ENCODE results near the gene TREM2.
"Not testable (repeated sequence)": the region's sequence is repeated elsewhere in the genome, so short reads cannot be mapped to it uniquely, and the experiment has no call there.

TREM2 gene

DNA sequence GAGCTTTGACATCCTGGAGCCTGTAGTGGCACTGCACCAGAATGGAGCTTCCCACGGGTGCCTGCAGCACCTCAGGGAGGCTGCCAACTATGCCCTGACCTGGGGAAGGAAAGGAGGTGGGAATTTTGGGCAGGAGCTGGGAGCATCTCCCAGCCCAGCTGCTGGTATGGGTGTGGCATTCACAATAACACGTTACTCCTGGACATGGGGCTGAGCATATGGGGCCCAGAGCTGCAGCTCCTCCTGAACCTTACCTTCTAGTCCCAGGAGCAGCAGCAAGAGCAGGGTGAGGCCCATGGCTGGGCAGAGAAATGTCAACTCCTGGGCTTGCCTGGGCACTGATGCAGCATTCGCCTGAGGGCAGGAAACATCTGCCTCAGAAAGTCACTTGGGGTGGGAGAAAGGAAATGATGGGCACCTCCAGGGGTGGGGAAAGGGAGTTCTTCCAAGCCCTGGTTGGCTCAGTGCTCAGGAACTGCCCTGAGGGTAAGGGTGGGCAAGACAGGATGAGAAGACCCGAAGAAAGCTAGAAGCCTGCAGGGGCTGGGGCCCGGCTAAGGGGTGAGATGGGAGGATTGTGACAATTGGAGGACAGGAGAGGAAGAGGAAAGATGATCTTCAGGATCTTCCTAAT is 8.8 kb downstream of the TREM2 start, which contains the start of gene TREML1:
TSS of gene TREML1 (minus strand) at position 356 of the 634 bp plus-strand sequence. CDS start at position 297, 59 bp downstream.
- no peak for DNase-seq

DNA sequence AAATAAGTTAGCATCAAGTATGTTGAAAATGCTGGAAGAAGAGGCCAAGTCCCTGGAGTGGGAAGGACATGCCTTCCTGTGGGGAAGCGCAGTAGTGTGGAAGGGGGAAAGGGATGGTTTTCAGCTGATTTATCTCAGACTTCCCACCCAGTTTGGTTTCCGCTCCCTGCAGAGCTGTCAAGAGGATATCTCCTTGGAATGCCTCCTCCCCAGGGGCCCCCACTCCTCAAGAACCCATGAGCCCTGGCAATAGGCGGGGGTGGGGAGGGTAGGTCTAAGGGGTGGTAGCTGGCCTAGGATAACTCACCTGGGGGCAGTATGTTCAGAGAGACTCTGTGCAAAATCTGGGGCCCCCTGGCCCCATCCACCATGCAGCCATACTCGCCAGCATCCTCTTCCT is 9.5 kb downstream of the TREM2 start:
- DNase-seq = no peak

DNA sequence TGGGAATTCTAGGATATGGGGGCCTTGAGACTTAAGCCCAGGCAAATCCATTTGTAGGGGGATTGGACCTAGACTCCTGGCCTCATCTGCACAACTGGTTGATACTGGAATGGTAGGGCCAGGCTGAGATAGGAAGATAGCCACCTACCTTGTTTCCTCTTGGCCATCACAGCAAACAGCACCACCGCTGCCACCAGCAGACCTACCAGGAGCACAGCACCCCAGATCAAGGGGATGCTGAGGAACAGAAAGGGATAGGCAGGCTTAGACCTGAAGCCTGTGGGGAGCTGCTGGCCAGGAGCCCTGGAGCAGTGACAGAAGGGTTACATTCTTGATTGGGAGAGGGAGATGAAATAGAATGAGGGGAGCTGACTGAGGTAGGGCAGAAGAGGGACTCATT is 12.2 kb downstream of the TREM2 start:
- DNase-seq = no peak

DNA sequence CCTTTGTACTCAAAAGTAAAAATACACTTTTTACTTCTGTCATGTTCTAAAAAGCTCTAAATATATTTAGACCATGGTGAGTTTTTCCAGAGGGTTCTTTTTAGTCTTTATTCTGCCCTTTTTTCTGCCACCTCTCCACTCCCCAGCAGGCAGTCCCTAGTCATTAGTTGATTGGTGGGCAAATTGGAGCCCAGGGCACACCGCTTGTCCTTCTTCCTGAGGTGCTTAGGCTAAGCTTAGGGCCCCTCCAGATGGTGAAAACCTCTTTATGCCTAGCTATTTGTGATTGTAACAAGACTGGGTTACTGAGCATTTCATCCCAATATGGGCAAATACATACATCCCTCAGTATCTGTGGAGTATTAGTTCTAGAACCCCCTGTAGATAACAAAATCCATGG is 15.0 kb downstream of the TREM2 start:
- DNase-seq = no peak

DNA sequence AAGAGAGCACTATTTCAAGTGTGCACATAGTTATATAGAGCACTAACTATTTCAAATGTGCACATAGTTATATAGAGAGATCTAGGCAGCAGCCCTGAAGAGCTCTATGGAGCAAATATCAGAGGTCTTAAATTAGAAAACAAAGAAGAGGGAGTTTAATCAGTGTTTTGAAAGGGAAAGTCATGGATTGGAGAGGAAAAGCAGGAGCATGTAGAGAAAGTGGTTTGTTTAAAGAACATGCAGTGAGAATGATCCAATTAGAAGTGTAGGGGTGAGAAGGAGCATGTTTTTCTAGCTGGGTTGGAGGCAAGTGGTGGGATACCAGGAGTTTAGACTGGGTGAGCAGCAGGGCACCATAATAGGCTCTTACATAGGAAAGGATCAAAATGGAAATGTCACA is 26.0 kb downstream of the TREM2 start:
- DNase-seq = no peak

DNA sequence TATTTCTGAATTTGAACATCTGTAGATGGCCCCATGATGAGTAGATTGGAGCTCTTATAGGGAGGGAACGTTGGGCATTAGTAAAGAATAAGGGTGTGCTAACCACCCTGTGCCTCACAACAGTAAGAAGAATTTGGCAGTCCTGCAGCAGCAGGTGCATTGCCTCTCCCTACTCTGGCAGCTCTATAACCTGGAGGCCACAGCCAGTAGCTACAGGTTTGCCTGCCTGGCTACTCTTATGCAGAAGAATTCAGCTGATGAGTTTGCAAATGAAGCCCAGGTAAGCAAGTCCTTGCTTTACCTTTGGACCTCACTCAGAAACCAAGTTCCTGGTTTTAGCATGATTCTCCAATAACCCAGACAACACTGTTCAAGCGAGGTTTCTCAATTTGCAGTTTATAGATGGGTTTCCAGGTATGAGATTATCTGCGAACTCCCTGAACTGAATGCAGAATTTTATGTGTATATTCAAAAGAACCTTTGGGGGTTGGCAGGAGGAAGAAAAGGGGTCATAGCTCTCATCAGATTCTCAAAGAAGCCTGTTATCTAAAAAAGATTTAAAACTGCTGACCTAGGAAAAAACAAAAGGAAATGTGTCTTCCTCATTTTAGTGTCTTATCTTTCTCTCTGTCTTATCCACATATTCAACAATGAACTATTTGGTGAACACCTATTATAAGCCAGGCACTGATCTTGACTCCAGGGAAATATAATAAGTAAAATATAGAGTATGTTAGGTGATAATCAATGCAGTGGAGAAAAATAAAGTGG is 27.7 kb downstream of the TREM2 start:
- no peak for DNase-seq

DNA sequence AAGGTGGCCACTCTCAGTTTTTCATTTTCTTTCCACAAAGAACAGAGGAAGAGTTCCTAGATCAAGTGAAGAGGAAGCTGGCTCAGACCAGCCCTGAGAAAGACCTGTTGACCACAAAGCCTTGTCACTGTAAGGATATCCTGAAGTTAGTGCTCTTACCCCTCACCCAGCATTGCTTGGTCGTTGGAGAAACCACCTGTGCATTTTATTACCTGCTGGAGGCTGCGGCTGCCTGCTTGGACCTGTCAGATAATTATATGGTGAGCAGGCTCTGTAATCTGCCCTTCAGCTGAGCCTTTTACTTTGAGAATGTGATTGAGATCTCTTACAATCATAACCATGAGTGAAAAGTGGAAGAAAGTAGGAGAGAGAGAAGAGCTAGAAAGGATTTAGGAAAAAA is 30.7 kb downstream of the TREM2 start:
- DNase-seq = no peak

DNA sequence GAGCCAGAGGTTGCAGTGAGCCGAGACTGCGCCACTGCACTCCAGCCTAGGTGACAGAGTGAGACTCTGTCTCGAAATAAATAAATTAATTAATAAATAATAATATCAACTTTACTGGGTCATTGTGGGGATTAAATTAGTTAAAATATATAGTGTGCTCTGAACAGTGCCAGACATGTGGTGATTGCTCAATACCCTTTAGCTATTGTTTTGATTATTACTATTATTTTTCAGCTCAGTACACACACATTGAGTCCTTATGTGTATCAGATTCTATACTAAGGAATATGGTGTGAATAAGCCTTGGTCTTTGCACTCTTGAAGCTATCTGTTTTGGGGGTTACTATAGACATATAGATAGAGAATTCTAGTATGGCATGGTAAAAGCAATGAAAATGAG is 37.6 kb downstream of the TREM2 start:
- DNase-seq = no peak

DNA sequence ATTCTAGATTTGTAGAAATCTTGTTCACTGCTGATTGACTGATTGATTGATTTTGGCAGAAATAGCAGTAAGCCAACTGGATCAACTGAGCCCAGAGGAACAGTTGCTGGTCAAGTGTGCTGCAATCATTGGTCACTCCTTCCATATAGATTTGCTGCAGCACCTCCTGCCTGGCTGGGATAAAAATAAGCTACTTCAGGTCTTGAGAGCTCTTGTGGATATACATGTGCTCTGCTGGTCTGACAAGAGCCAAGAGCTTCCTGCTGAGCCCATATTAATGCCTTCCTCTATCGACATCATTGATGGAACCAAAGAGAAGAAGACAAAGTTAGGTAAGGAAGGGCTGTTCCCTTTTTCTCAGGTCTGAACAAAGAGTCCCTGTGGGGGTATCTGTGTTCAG is 40.0 kb downstream of the TREM2 start:
- DNase-seq = no peak

DNA sequence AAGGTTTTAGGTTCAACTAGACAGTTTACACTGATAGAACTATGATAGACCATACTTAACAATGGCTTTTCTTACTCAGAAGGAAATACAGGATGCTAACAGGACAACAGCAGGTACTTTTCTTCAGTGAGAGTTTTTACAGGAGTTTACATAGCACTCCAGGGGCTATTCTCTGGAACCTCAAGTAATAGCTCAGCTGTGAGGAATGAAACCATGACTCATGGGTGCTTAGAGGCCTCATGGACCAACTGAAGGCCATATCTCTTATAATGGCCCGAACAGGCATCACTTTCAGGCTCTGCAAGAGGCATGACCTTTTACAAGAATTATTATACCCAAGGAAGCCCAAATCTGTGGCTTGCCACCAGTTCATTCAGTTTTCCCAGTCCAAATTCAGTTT is 40.5 kb downstream of the TREM2 start:
- DNase-seq = no peak

DNA sequence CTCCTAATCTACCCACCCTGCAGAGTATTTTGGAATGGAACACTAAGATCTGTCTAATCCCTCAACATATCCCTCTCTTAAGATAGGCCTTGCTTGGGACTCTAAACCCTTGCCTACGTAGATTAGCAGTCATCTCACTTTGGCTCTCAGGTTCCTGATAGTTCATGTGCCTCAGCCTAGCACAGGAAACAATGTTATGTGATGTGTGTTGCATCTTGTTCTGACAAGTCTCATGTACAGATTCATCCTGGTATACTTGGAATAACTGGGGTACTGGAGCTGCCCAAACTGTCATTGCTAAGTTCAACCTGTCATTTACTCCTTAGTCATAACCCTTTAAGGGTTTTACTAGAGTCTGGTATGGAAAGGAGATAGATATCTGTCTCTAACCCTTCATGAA is 42.9 kb downstream of the TREM2 start:
- no peak for DNase-seq

DNA sequence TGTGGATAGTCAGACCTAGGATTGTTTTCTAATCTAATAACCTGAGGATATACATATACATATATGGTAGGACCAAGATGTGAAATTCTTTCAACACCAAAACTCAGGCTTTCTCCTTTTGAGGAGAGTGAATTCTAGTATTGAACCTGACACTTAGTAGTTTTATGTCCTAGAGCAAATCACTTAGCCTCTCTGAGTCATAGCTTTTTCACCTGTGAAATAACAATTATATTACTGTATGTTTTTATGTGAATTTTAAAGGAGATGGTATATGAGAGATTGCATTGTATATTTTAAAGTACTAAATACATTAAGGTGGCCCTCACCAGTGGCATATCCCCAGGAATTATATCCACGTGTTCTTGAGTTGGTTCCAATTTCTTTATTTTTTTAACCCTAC is 43.4 kb downstream of the TREM2 start:
- DNase-seq = no peak

DNA sequence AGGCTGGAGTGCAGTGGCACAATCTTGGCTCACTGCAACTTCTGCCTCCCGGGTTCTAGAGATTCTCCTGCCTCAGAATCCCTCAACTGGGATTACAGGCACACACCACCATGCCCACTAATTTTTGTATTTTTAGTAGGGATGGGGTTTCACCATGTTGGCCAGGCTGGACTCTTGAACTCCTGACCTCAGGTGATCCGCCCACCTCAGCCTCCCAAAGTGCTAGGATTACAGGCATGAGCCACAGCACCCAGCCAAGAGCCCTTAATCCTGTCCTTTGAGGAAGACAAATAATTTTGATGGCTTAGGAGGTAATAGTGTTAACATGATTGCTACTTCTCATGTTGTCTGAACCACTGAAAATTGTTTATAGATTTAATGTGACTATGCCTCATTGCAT is 47.9 kb downstream of the TREM2 start:
- not testable (repeated sequence) for DNase-seq

DNA sequence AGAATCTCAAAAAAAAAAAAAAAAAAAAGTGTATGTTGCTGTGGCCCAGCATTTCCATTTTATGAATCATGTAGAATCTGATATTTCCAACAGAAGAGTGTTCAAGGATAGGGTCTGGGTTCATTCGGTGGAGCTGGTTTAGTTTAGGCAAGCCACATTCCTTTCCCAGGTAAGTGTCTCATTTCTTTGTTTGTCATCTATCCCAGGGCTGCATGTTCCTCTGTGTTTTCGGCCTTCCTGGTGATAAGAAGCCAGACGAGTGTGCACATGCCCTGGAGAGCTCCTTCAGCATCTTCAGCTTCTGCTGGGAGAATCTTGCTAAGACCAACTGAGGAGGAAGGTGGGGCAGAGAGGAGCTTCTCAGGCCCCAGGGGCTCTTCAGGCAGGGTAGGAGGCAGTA is 51.9 kb downstream of the TREM2 start:
- DNase-seq = no peak
